Fibroblast of peridontal ligament (primary cell): Measurements from ENCODE around the gene MRPS34.
A peak's percentile ranks its signal among the peaks of the same experiment; 100 is the strongest.

Experiments
- DNase-seq: peaks from one replicate; pipeline ENCODE4 v3.0.0-alpha.2; 2010; ENCODE audit errors: extremely low read depth

The MRPS34 gene

DNA sequence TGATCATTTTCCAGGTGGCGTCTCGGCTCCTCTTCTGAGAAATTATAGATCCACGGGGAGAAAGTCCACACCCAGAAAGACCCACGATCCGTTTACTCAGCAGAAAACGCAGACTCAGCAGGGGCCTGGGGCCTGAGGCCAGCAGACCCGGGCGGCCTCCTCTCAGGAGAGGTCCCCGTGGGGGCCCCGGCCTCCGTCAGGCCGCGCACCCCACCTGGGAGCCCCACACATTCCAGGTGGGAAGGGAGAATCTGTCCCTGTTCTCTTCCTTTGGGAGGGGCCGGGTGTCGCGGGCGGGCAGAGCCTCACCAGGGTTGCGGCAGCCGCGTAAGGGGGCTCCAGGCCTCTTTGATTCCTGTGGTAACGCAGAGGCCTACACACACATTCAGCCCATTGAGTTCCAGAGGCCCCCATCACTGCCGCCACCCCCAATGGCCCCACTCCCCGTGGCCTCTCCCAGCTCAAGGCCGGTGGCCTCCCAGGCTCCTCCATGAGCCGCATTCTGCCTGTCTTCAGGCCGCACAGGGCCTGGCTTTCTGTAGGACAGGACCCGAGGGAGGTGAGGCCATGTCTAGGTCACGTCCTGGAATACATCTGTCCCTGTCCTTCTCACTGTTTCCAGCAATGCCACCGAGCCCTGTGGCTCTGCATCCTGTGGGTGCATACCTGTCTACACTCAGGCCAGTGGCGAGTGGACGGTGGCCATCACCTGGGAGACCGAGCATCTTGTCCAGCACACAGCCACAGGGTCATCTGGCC lies 22.2 kb upstream of the MRPS34 start:
- DNase-seq: no peak

GRCh38 chr16:1794221-1794871 lies 21.4 kb upstream of the MRPS34 start:
- no peak for DNase-seq

- DNase-seq: no peak
These were observed 20.8 kb upstream of the MRPS34 start, which contains the start of gene IGFALS for GRCh38 chr16:1793578-1794220. IGFALS (minus strand) TSS chr16:1793705; CDS start chr16:1793652, 53 bp downstream.

DNA sequence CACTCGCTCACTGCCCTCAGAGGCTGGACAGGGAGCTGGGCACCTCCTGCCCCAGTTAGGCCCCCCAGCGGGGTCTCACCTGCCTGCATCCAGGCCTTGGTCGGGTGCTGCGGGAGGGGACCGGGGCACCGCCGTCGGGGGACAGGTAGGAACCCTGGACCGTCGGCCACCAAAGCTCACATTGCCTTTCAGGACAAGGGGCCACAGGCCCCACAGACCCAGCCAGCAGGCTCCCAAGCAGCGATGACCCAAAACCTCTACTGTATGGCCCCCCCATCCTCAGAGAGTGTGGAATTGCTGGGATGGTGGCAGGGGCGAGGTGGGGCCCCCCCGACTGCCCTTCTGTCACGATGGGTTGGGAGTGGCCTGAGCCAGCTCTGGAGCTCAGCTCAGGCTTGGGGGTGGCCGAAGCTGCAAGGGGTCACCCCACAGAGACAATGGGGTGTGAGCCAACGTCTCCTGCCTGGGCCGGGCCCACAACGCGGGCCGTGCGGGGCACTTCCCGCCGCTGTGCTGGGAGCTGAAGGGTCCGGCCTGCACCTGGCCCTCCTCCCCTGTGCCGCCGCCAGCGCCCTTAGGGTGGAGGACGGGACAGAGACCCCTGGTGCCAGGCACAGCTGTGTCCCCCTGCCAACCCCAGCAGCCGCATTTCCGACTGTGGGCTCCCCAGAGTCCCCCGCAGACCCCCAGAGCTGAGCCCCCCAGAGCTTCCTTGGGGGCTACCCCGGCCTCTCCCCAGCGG lies 20.1 kb upstream of the MRPS34 start:
- no peak for DNase-seq

DNA sequence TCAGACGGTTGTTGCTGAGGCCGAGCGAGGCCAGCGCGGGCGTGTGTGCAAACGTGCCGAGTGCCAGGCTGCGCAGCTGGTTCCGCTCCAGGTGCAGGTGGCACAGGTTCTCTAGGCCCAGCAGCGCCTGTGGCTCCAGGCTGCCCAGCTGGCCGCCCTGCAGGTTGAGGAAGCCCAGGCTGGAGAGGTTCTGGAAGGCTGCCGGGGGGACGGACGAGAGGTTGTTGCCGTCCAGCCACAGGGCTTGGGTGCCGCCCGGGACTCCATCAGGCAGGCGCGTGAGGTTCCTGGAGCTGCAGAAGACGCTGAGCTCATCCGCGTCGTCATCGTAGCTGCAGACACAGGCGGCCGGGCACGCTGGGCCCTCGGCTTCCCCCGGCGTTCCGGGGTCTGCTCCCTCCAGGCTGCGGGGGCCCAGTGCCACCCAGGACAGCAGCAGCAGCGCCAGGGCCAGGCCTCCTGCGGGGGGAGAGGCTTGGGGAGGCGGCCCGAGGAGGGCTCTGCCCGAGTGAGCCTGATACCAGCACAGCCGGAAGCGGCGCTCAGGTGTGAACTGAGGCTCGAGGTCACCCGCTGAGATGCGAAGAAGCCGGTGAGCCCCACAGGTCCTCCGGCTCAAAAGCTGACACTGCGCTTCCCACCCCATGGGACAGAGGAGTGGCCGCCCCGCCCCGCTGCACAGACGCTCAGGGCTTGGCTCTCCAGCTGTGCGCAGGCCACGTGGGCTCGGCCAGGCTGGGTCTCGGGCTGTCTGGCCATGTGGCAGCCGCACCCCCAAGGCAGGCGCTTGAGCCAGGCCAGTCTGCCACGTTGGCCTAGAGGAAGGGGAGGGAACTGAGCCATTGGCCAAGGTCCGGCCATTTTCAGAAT lies 19.2 kb upstream of the MRPS34 start:
- no peak for DNase-seq

- no peak for DNase-seq
These were observed 18.5 kb upstream of the MRPS34 start for GRCh38 chr16:1791256-1791942.

GRCh38 chr16:1790611-1791255 lies 17.8 kb upstream of the MRPS34 start:
- no peak for DNase-seq

DNA sequence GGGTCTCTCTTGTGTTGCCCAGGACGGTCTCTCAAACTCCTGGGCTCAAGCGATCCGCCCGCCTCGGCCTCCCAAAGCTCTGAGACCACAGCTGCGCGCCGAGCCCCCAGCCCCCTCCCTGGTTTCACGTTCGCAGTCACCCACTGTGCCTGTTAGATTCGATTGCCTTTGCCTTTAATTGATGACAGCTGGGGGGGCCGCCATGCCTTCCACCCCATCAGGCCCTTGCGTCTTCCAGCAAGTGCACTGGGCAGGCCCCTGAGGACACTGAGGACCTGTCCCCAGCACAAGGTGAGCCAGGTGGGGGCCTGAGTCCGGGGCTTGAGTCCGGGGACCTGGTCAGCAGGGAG lies 17.3 kb upstream of the MRPS34 start:
- DNase-seq: no peak

- DNase-seq: no peak
These were observed 16.7 kb upstream of the MRPS34 start for GRCh38 chr16:1789643-1790045.

DNA sequence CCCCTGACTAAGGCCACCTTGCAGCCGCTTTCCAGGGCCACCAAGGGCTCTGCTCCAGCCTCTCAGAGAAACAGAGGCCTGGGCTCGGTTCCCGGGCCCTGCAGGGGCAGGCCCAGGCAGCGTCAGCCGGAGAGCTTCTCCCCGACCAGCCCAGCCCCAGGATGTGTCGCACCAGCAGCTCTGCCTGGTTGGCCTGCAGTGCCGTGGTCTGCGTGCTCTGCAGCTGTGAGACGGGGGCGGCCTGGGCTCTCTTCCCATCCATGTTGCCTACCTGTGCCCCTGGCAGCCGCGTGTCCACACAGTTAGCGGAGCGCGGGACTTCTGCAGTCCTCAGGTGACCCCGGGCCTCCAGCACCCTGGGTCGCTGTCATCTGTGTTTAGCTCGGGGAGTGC lies 15.8 kb upstream of the MRPS34 start:
- no peak for DNase-seq

GRCh38 chr16:1788095-1788707 lies 15.3 kb upstream of the MRPS34 start:
- no peak for DNase-seq

- DNase-seq: no peak
These were observed 14.6 kb upstream of the MRPS34 start for GRCh38 chr16:1787322-1788094.

DNA sequence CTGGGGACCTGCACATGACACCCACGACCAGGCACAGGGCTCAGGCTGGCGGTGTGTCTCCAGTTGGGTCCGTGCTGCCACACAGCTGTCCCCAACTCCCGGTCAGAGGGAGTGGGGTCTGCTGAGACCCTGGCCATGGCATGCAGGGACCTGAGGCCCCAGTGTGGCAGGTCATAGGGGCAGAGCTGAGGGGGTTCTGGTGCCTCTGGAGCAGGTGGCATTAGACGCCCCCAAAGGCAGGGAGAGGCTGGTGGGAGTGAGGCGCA lies 14.1 kb upstream of the MRPS34 start:
- DNase-seq: no peak

DNA sequence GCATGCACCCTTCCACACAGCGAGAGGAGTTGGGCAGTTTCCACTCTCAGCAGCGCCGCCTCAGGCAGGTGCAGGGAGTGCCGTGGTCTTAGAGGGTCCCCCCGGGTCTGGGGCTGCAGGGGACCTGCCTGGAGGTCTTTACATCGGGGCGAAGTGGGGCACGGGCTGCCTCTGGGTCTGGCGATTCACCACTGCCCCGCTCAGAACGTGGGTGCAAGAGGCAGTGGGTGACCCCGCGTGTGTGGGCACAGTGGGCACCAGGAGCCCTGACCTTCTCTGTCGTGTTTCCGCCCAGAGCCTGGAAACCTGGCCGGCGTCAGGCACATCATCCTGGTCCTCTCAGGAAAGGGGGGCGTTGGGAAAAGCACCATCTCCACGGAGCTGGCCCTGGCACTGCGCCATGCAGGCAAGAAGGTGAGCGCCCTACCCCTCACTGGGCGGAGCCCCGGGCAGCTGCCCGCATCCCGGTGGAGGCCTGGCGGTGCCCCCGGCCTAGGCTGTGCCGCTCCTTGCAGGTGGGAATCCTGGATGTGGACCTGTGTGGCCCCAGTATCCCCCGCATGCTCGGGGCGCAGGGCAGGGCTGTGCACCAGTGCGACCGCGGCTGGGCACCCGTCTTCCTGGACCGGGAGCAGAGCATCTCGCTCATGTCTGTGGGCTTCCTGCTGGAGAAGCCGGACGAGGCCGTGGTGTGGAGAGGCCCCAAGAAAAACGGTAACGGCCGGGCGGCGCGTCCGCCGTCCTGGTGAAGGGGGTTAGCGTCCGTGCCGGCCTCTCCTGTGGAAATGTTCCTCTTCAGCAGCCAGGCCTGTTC lies 13.5 kb upstream of the MRPS34 start:
- no peak for DNase-seq

GRCh38 chr16:1785846-1786170 lies 12.9 kb upstream of the MRPS34 start:
- DNase-seq: no peak

DNA sequence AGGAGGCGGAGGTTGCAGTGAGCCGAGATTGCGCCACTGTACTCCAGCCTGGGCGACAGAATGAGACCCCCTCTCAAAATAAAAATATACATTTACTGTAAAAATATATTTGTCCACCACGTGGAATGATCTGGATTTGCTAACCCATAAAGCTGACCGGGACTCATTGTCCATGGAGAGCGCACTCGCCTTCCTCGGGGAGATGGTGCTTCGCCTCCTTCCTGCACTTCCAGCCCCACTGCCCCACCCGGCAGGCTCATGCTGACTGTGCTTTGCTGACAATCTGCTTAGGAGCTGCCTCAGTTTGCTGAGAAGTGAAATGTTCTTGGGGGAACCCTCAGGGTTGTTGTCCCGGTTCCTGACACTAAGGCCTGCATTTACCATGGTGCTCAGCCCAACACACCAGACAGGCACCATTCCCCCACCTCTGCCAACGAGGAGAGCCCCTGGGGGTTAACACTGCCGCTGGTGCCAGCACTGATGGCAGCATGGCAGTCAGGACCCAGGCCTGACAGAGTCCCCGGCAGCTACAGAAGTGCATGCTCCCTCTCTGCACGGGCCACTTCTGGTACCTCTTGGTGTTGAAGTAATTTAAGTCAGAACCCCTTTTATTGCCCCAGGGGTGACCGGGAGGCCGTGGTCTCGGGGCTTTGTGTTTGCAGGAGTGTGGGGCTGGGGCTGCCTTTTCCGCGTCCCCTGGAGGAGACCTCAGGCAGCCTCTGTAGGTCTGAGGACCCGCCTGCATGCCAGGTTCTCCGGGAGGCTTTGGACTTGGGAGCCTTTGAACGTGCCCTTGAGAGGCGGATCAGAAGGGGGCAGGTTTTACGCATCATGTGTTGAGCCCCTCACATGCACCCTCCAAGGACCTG lies 12.3 kb upstream of the MRPS34 start:
- no peak for DNase-seq

- DNase-seq: peak; percentile 100
These were observed 9.7 kb upstream of the MRPS34 start, which contains the start of the genes NUBP2 and SPSB3 for GRCh38 chr16:1782408-1783264. NUBP2 (plus strand) TSS chr16:1782960; CDS start chr16:1783021, 61 bp downstream. SPSB3 (minus strand) TSS chr16:1782571; CDS start chr16:1781483, 1,088 bp downstream.
